ENCODE data around the gene CDH4. TPM values are rescaled to one million over a fixed set of nuclear protein-coding genes. Genes with fewer than 3 reads are reported as not detected.

The CDH4 gene
- total RNA-seq, 4 donors from 2014 or later = not detected

DNA sequence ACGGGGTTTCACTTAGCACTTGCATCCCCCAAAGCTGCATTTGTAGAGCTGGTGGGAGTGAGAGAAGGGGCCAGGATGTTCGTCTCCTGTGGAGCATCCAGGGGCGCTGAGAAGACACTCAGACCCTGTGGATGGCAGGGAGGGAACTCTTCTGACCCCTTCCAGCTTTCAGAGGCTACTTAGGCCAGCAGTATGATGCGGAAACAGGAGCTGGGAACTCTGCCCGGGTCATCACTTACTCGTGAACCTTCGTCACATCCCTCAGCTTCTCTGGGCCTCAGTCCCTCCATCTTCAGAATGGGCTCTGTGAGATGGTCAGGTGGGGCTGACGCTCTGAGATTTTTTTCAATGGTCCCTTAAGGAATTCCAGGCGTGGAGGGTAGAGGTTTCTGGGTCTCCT lies 585.1 kb downstream of the CDH4 start:
- Histone ChIP-seq H3K27me3 (no peaks in the 10 kb centered on the region), H3K9me3 (no peaks in the 10 kb centered on the region), H3K4me3 (no peak overlapping the region), H3K4me1 (no peaks in the 10 kb centered on the region), H3K36me3 (no peaks in the 10 kb centered on the region), H3K27ac (no peak overlapping the region)
- TF ChIP-seq POLR2A (IDR thresholded peaks at IDR 0.05) = no peak
- no peak for TF ChIP-seq EP300 (IDR thresholded peaks at IDR 0.05; ENCODE audit: low read depth)
- TF ChIP-seq POLR2AphosphoS5 (IDR thresholded peaks at IDR 0.05) = no peak
- TF ChIP-seq, protein P1, sequence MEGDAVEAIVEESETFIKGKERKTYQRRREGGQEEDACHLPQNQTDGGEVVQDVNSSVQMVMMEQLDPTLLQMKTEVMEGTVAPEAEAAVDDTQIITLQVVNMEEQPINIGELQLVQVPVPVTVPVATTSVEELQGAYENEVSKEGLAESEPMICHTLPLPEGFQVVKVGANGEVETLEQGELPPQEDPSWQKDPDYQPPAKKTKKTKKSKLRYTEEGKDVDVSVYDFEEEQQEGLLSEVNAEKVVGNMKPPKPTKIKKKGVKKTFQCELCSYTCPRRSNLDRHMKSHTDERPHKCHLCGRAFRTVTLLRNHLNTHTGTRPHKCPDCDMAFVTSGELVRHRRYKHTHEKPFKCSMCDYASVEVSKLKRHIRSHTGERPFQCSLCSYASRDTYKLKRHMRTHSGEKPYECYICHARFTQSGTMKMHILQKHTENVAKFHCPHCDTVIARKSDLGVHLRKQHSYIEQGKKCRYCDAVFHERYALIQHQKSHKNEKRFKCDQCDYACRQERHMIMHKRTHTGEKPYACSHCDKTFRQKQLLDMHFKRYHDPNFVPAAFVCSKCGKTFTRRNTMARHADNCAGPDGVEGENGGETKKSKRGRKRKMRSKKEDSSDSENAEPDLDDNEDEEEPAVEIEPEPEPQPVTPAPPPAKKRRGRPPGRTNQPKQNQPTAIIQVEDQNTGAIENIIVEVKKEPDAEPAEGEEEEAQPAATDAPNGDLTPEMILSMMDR (IDR thresholded peaks at IDR 0.05) = no peak
- WGBS, 2 donors (ENCODE audit: low coverage in 1 of 2) = 60% methylated on average over 9 of the region's 9 CpGs; no CpG with 5 or more reads in 1 of the 2 donors
- no peak for DNase-seq
- intact Hi-C loops (cut with DNase I; ENCODE audit: low total_unique reads) (no loop called here), in situ Hi-C loops (cut with MboI; ENCODE audit: low pct_ligation_motif_present in 1 of 4, low pct_unique_long_range_greater_than_20kb in 1 of 4, low sequenced_read_pairs in 3 of 4) (no loop called here)

DNA sequence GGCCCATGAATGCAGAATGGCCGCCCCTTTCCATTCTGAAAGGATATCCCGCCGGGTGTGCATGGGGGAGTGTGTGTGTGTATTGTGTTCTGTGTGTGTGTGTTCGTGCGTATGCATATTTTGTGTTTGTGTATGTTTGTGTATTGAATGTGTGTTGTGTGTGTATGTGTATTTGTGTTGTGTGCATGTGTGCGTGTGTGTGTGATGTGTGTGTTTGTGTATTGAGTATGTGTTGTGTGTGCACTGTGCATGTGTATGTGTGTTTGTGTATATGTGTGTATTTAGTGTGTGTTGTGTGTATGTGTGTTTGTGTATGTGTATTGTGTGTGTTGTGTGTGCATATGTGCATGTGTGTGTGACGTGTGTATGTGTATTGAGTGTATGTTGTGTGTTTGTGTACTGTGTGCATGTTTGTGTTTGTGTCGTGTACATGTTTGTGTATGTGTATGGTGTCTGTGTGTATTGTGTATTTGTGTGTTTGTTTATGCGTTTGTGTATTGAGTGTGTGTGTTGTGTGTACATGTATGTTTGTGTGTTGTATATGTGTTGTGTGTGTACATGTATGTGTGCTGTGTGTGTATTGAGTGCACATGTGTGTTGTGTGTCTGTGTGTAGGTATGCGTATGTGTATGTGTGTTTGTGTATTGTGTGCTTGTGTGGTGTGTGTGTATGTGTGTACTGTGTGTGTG lies 587.3 kb downstream of the CDH4 start:
- DNase-seq = no peak
- H3K9me3 ChIP-seq = no peaks in the 10 kb centered on the region
- H3K4me3 ChIP-seq = no peak overlapping the region
- TF ChIP-seq EP300 (IDR thresholded peaks at IDR 0.05; ENCODE audit: low read depth) (no peak), POLR2AphosphoS5 (IDR thresholded peaks at IDR 0.05) (no peak)
- TF ChIP-seq, protein P1 (IDR thresholded peaks at IDR 0.05) = no peak
- H3K27ac ChIP-seq = no peak overlapping the region
- no peaks in the 10 kb centered on the region for H3K4me1 ChIP-seq
- intact Hi-C loops (cut with DNase I; ENCODE audit: low total_unique reads) = no loop called here
- no peaks in the 10 kb centered on the region for H3K27me3 ChIP-seq
- in situ Hi-C loops (cut with MboI; ENCODE audit: low pct_ligation_motif_present in 1 of 4, low pct_unique_long_range_greater_than_20kb in 1 of 4, low sequenced_read_pairs in 3 of 4) = no loop called here
- H3K36me3 ChIP-seq = no peaks in the 10 kb centered on the region
- 89 to 91% methylated on average over 5 to 10 of the region's 10 CpGs for WGBS, 2 donors (ENCODE audit: low coverage in 1 of 2)

DNA sequence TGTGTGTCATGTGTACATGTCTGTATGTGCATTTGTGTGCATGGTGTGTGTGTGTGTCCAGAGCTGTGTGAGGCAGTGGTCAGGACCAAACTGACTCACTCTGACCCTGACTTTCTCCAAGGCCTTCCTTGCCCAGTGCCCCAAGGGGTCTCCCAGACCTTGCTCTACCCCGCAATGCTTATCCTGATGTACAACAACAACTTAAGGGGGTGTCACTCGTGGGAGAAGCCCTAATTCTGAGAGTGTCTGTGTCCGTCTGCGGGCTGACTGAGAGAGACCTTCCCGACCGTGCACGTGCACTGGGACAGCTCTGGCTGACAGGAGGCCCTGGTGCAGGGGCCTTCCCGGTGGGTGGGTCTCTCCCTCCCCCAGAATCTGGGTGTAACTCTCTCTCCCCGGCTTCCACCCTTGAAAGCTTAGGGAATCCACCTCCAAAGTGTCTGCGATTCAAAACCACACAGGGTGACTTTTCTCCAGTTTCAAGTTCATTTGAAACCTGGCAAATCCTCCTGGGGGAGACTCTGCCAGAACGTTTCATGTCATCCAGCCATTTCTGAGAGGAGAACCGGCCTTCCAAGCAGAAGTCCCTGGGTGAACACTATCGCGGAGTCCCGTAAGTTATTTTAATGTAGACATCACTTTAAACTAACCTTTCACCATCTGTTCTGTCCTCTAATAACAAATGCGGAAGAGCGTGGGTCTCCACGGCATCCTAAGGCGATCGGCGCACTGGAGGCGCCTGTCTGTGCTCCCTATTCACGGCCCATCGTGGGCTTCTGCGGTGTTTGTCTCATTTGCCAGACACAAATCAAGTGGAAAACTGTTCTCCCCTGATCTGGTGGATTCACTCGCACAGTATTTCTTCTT lies 588.1 kb downstream of the CDH4 start:
- H3K27ac ChIP-seq = no peak overlapping the region
- H3K27me3 ChIP-seq = peaks cover 3% of the 10 kb centered on the region
- no peaks in the 10 kb centered on the region for H3K9me3 ChIP-seq
- TF ChIP-seq POLR2AphosphoS5 (IDR thresholded peaks at IDR 0.05) = no peak
- no peak for TF ChIP-seq EP300 (IDR thresholded peaks at IDR 0.05; ENCODE audit: low read depth)
- TF ChIP-seq, protein P1 (IDR thresholded peaks at IDR 0.05) = no peak
- no peaks in the 10 kb centered on the region for H3K4me1 ChIP-seq
- intact Hi-C loops (cut with DNase I; ENCODE audit: low total_unique reads) = no loop called here
- 45 to 64% methylated on average over 4 to 25 of the region's 26 CpGs for WGBS, 2 donors (ENCODE audit: low coverage in 1 of 2)
- H3K4me3 ChIP-seq = no peak overlapping the region
- in situ Hi-C loops (cut with MboI; ENCODE audit: low pct_ligation_motif_present in 1 of 4, low pct_unique_long_range_greater_than_20kb in 1 of 4, low sequenced_read_pairs in 3 of 4) = no loop called here
- H3K36me3 ChIP-seq = no peaks in the 10 kb centered on the region
- DNase-seq = no peak

DNA sequence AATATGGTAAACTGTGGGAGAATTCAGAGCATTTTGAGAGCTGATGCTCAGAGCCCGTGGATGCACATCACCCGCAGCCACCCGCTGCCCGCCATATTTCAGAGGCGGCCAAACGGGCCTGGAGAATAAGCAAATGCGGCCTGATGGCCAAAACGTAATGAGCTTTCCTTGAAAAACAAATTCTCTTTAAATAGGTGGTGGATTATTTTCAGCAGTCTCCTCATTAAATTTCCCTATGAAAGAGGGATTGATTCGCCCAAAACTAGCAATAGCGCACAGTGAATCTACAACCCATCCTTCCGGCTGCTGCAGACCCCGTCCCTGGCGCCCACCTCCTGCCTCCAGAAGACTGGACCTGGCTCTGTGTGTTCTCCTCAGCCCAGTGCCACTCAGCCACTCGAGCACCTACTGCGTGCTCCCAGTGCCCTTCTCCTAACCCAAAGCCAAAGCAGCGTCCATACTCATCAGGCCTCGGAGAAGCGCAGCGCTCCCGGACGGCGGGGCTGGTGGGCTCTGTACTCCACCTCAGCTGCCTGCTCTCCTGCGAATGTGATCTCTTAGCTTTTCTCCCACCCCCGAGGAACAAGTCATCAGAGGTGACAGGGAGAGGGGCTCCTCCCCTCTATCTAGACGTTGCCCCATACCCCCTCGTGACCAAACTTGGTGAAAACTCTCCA lies 588.9 kb downstream of the CDH4 start:
- 80 to 82% methylated on average over 2 to 26 of the region's 26 CpGs for WGBS, 2 donors (ENCODE audit: low coverage in 1 of 2)
- intact Hi-C loops (cut with DNase I; ENCODE audit: low total_unique reads) = no loop called here
- DNase-seq = no peak
- no peak overlapping the region for H3K4me3 ChIP-seq
- no peaks in the 10 kb centered on the region for H3K9me3 ChIP-seq
- no peaks in the 10 kb centered on the region for H3K4me1 ChIP-seq
- in situ Hi-C loops (cut with MboI; ENCODE audit: low pct_ligation_motif_present in 1 of 4, low pct_unique_long_range_greater_than_20kb in 1 of 4, low sequenced_read_pairs in 3 of 4) = no loop called here
- H3K36me3 ChIP-seq = no peaks in the 10 kb centered on the region
- TF ChIP-seq EP300 (IDR thresholded peaks at IDR 0.05; ENCODE audit: low read depth) (no peak), POLR2A (IDR thresholded peaks at IDR 0.05) (no peak), POLR2AphosphoS5 (IDR thresholded peaks at IDR 0.05) (no peak)
- TF ChIP-seq, protein P1 (IDR thresholded peaks at IDR 0.05) = no peak
- H3K27me3 ChIP-seq = peaks cover 3% of the 10 kb centered on the region
- H3K27ac ChIP-seq = no peak overlapping the region
